ENCODE measurements around the gene FAM228B.

Gene FAM228B

DNA sequence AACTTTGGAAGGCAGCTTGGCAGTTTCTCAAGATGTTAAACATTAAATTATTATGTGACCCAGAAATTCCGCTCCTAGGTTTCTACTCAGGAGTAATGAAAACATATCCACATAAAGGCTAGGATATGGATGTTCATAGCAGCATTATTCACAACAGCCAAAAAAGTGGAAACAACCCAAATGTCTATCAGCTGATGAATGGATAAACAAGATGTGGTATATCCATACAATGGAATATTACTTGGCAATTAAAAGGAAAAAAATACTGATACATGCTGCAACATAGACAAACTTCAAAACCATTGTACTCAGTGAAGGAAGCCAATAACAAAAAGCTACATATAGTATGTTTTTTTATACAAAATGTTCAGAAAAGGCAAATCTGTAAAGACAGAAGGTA lies 39.2 kb downstream of the FAM228B start:
- DNase-seq (ENCODE audit: extremely low spot score): no peak
- CTCF ChIA-PET: interaction anchor here (1.3 to 6.7 kb wide), 7 partner anchors 10 to 338 kb away, joined by 3 to 27 read pairs (median 9); partner anchors contain the start of genes ATAD2B, FAM228A and TP53I3
- POLR2A ChIA-PET: interaction anchor here (0.5 kb wide), 1 partner anchor 83 kb away, joined by 3 read pairs; no protein-coding TSS in a partner anchor
- TF ChIP-seq CTCF (IDR thresholded peaks at IDR 0.05; ENCODE audit: control extremely low read depth, extremely low read depth, low read depth, missing control alignments): no peak

DNA sequence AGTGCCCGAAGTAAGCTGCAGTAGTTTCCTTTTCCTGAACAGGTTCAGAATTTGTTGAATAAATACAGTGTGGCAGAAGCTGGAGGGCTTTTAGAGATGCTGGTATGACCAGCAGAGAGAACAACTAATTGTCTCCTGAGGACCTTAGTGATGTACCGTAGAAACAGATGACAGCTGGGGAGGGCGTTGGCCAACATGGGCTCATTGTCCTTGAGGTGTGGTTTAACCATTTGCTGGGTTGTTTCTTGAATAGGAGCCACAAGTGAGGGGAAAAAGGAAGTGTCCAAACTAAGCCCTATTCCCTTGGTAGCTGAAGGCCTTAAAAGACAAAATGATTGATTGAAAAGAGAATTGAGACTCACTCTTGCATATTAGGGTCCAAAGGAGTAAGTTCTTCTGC lies 39.9 kb downstream of the FAM228B start:
- ChIA-PET POLR2A (no interaction called here), CTCF (interaction anchor here (1.2 to 6.7 kb wide), 9 partner anchors 7 to 338 kb away, joined by 3 to 27 read pairs (median 7); partner anchors contain the start of genes ATAD2B, FAM228A and TP53I3)
- DNase-seq (ENCODE audit: extremely low spot score): no peak
- no peak for TF ChIP-seq CTCF (IDR thresholded peaks at IDR 0.05; ENCODE audit: control extremely low read depth, extremely low read depth, low read depth, missing control alignments)

- no peak for TF ChIP-seq CTCF (IDR thresholded peaks at IDR 0.05; ENCODE audit: control extremely low read depth, extremely low read depth, low read depth, missing control alignments)
- no peak for DNase-seq (ENCODE audit: extremely low spot score)
- POLR2A ChIA-PET: no interaction called here
- CTCF ChIA-PET: interaction anchor here (0.7 to 6.7 kb wide), 10 partner anchors 8 to 339 kb away, joined by 3 to 27 read pairs (median 6); partner anchors contain the start of genes ATAD2B, FAM228A and TP53I3
Measured at GRCh38 chr2:24163601-24164000, 40.3 kb downstream of the FAM228B start.

DNA sequence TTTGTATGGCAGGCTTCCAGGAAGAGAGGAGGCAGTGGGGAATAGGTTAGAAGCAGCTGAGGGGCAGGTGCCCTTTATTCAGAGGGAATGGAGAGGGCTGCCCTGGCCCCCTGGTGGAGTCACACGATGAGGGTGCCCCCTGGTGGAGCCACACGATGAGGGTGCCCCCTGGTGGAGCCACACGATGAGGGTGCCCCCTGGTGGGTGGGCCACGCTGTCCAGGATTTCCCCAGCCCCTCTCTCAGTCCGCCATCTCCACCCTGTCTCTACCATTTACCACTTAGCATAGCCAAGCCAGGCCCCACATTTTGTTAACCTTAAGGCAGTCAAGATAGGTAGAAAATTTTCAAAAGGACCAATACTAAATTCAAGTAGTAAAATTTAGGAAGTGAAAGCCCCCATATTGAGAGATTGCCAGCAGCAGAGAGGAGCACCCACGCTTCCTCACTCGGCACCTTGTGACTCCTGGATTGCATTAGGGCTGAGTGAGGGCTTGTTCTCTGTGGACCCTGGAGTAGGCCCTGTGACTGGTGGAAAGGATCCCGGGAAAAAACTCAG lies 41.2 kb downstream of the FAM228B start:
- ChIA-PET CTCF (interaction anchor here (0.7 to 6.7 kb wide), 10 partner anchors 9 to 340 kb away, joined by 3 to 27 read pairs (median 4); partner anchors contain the start of genes ATAD2B and FAM228A), POLR2A (no interaction called here)
- peak; percentile 81 for TF ChIP-seq CTCF (IDR thresholded peaks at IDR 0.05; ENCODE audit: control extremely low read depth, extremely low read depth, low read depth, missing control alignments)
- peak; percentile 79 for DNase-seq (ENCODE audit: extremely low spot score)

GRCh38 chr2:24169023-24169422 lies 45.8 kb downstream of the FAM228B start:
- ChIA-PET CTCF (interaction anchor here (1.5 kb wide), 1 partner anchor 52 kb away, joined by 3 read pairs; no protein-coding TSS in a partner anchor), POLR2A (no interaction called here)
- no peak for TF ChIP-seq CTCF (IDR thresholded peaks at IDR 0.05; ENCODE audit: control extremely low read depth, extremely low read depth, low read depth, missing control alignments)

GRCh38 chr2:24174851-24175277 lies 51.6 kb downstream of the FAM228B start, which contains the start of gene FAM228A:
Gene FAM228A (plus strand): TSS chr2:24175053. CDS start chr2:24175481, 428 bp downstream.
- CTCF ChIA-PET: interaction anchor here (2.2 to 5.2 kb wide), 2 partner anchors 10 to 11 kb away, joined by 6 to 27 read pairs; no protein-coding TSS in a partner anchor
- no peak for DNase-seq (ENCODE audit: extremely low spot score)
- no peak for TF ChIP-seq CTCF (IDR thresholded peaks at IDR 0.05; ENCODE audit: control extremely low read depth, extremely low read depth, low read depth, missing control alignments)
- POLR2A ChIA-PET: no interaction called here

More at GRCh38 chr2:24169023-24169422, 45.8 kb downstream of the FAM228B start:
- DNase-seq (ENCODE audit: extremely low spot score): no peak
